Measurements from ENCODE around the gene SNX8.
A peak's percentile ranks its signal among the peaks of the same experiment; 100 is the strongest.

The SNX8 gene

GRCh38 chr7:2253525-2254244, 60.6 kb downstream of the SNX8 start:
- no peak overlapping the region for H3K4me3 ChIP-seq (ENCODE audit: low read length)
- DNase-seq (ENCODE audit: low read depth, low spot score): no peak

GRCh38 chr7:2253021-2253420, 61.2 kb downstream of the SNX8 start:
- DNase-seq (ENCODE audit: low read depth, low spot score): no peak
- no peak overlapping the region for H3K4me3 ChIP-seq (ENCODE audit: low read length)

- H3K4me3 ChIP-seq (ENCODE audit: low read length): no peak overlapping the region
Observed at GRCh38 chr7:2251841-2252771, 62.1 kb downstream of the SNX8 start.

GRCh38 chr7:2251381-2251780, 62.9 kb downstream of the SNX8 start:
- DNase-seq (ENCODE audit: low read depth, low spot score): no peak
- no peak overlapping the region for H3K4me3 ChIP-seq (ENCODE audit: low read length)

More at GRCh38 chr7:2251841-2252771, 62.1 kb downstream of the SNX8 start:
- no peak for DNase-seq (ENCODE audit: low read depth, low spot score)

GRCh38 chr7:2249744-2250323, 64.4 kb downstream of the SNX8 start:
- no peak overlapping the region for H3K4me3 ChIP-seq (ENCODE audit: low read length)
- DNase-seq (ENCODE audit: low read depth, low spot score): no peak

- no peak overlapping the region for H3K4me3 ChIP-seq (ENCODE audit: low read length)
- no peak for DNase-seq (ENCODE audit: low read depth, low spot score)
Observed at GRCh38 chr7:2248984-2249694, 65.1 kb downstream of the SNX8 start.

- DNase-seq (ENCODE audit: low read depth, low spot score): no peak
- H3K4me3 ChIP-seq (ENCODE audit: low read length): no peak overlapping the region
Observed at GRCh38 chr7:2247141-2247995, 66.9 kb downstream of the SNX8 start.

- no peak for DNase-seq (ENCODE audit: low read depth, low spot score)
- H3K4me3 ChIP-seq (ENCODE audit: low read length): no peak overlapping the region
Observed at GRCh38 chr7:2245883-2246675, 68.2 kb downstream of the SNX8 start.

- DNase-seq (ENCODE audit: low read depth, low spot score): no peak
- H3K4me3 ChIP-seq (ENCODE audit: low read length): no peak overlapping the region
Observed at GRCh38 chr7:2244404-2244995, 69.7 kb downstream of the SNX8 start.

GRCh38 chr7:2243458-2243857, 70.8 kb downstream of the SNX8 start:
- DNase-seq (ENCODE audit: low read depth, low spot score): no peak
- no peak overlapping the region for H3K4me3 ChIP-seq (ENCODE audit: low read length)

GRCh38 chr7:2242541-2243429, 71.5 kb downstream of the SNX8 start:
- DNase-seq (ENCODE audit: low read depth, low spot score): no peak
- peak overlapping the region; percentile 66 for H3K4me3 ChIP-seq (ENCODE audit: low read length)

GRCh38 chr7:2241580-2242540, 72.4 kb downstream of the SNX8 start, which contains the start of the genes MRM2 and NUDT1:
Gene MRM2 (minus strand): TSS chr7:2242205. CDS start chr7:2242169, 36 bp downstream.
Gene NUDT1 (plus strand): TSS chr7:2242226. CDS start chr7:2244575, 2,349 bp downstream.
- peak; percentile 41 for DNase-seq (ENCODE audit: low read depth, low spot score)
- H3K4me3 ChIP-seq (ENCODE audit: low read length): peak within 1 kb of the TSS; percentile 66

GRCh38 chr7:2239242-2239641, 75.0 kb downstream of the SNX8 start:
- no peak for DNase-seq (ENCODE audit: low read depth, low spot score)
- H3K4me3 ChIP-seq (ENCODE audit: low read length): no peak overlapping the region

- H3K4me3 ChIP-seq (ENCODE audit: low read length): no peak overlapping the region
- no peak for DNase-seq (ENCODE audit: low read depth, low spot score)
Observed at GRCh38 chr7:2237109-2237602, 77.1 kb downstream of the SNX8 start.

- H3K4me3 ChIP-seq (ENCODE audit: low read length): no peak overlapping the region
- DNase-seq (ENCODE audit: low read depth, low spot score): no peak
Observed at GRCh38 chr7:2233926-2234325, 80.3 kb downstream of the SNX8 start.
